HG03139 (cell line): ENCODE measurements around the gene UGT1A6.

Experiments
- ATAC-seq: cut with Tn5 transposase; IDR thresholded peaks from one replicate; pipeline ENCODE4 v1.9.1; 2021; ENCODE audit not compliant: unreplicated experiment

UGT1A6 gene

GRCh38 chr2:233764264-233764663, 71.6 kb downstream of the UGT1A6 start:
- no peak for ATAC-seq

- ATAC-seq, result no peak
Measured at GRCh38 chr2:233764761-233765160, 72.1 kb downstream of the UGT1A6 start.

- no peak for ATAC-seq
Measured at GRCh38 chr2:233766416-233766815, 73.7 kb downstream of the UGT1A6 start.

- no peak for ATAC-seq
Measured at GRCh38 chr2:233768076-233768475, 75.4 kb downstream of the UGT1A6 start.

GRCh38 chr2:233769260-233769659, 76.6 kb downstream of the UGT1A6 start:
- ATAC-seq, result no peak

GRCh38 chr2:233772153-233772552, 79.5 kb downstream of the UGT1A6 start:
- ATAC-seq, result no peak

GRCh38 chr2:233772583-233772982, 79.9 kb downstream of the UGT1A6 start:
- no peak for ATAC-seq

GRCh38 chr2:233773854-233774253, 81.2 kb downstream of the UGT1A6 start:
- ATAC-seq, result no peak

- ATAC-seq, result no peak
Measured at GRCh38 chr2:233775414-233775813, 82.7 kb downstream of the UGT1A6 start.

GRCh38 chr2:233778030-233778429, 85.3 kb downstream of the UGT1A6 start, which contains the start of gene MROH2A:
MROH2A (plus strand) TSS chr2:233778330; CDS start chr2:233779359, 1,029 bp downstream.
- no peak for ATAC-seq

GRCh38 chr2:233779722-233780121, 87.0 kb downstream of the UGT1A6 start:
- ATAC-seq, result no peak

- no peak for ATAC-seq
Measured at GRCh38 chr2:233780771-233781170, 88.1 kb downstream of the UGT1A6 start.

GRCh38 chr2:233789554-233789953, 96.9 kb downstream of the UGT1A6 start:
- no peak for ATAC-seq

GRCh38 chr2:233791151-233791882, 98.6 kb downstream of the UGT1A6 start:
- ATAC-seq, result no peak

- ATAC-seq, result no peak
Measured at GRCh38 chr2:233791883-233792329, 99.2 kb downstream of the UGT1A6 start.

- no peak for ATAC-seq
Measured at GRCh38 chr2:233792720-233793119, 100.0 kb downstream of the UGT1A6 start.

- no peak for ATAC-seq
Measured at GRCh38 chr2:233793465-233794127, 100.9 kb downstream of the UGT1A6 start.

- no peak for ATAC-seq
Measured at GRCh38 chr2:233794128-233794658, 101.5 kb downstream of the UGT1A6 start.

- no peak for ATAC-seq
Measured at GRCh38 chr2:233795735-233796171, 103.1 kb downstream of the UGT1A6 start.

- no peak for ATAC-seq
Measured at GRCh38 chr2:233796254-233796653, 103.6 kb downstream of the UGT1A6 start.

GRCh38 chr2:233798335-233799086, 105.8 kb downstream of the UGT1A6 start:
- no peak for ATAC-seq
